ENCODE data around the gene IGSF1. TPM values are rescaled to one million over a fixed set of nuclear protein-coding genes. Genes with fewer than 3 reads are reported as not detected.

IGSF1 gene, protein sequence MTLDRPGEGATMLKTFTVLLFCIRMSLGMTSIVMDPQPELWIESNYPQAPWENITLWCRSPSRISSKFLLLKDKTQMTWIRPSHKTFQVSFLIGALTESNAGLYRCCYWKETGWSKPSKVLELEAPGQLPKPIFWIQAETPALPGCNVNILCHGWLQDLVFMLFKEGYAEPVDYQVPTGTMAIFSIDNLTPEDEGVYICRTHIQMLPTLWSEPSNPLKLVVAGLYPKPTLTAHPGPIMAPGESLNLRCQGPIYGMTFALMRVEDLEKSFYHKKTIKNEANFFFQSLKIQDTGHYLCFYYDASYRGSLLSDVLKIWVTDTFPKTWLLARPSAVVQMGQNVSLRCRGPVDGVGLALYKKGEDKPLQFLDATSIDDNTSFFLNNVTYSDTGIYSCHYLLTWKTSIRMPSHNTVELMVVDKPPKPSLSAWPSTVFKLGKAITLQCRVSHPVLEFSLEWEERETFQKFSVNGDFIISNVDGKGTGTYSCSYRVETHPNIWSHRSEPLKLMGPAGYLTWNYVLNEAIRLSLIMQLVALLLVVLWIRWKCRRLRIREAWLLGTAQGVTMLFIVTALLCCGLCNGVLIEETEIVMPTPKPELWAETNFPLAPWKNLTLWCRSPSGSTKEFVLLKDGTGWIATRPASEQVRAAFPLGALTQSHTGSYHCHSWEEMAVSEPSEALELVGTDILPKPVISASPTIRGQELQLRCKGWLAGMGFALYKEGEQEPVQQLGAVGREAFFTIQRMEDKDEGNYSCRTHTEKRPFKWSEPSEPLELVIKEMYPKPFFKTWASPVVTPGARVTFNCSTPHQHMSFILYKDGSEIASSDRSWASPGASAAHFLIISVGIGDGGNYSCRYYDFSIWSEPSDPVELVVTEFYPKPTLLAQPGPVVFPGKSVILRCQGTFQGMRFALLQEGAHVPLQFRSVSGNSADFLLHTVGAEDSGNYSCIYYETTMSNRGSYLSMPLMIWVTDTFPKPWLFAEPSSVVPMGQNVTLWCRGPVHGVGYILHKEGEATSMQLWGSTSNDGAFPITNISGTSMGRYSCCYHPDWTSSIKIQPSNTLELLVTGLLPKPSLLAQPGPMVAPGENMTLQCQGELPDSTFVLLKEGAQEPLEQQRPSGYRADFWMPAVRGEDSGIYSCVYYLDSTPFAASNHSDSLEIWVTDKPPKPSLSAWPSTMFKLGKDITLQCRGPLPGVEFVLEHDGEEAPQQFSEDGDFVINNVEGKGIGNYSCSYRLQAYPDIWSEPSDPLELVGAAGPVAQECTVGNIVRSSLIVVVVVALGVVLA (N-terminal part only)
- not detected in 2 replicates for total RNA-seq

DNA sequence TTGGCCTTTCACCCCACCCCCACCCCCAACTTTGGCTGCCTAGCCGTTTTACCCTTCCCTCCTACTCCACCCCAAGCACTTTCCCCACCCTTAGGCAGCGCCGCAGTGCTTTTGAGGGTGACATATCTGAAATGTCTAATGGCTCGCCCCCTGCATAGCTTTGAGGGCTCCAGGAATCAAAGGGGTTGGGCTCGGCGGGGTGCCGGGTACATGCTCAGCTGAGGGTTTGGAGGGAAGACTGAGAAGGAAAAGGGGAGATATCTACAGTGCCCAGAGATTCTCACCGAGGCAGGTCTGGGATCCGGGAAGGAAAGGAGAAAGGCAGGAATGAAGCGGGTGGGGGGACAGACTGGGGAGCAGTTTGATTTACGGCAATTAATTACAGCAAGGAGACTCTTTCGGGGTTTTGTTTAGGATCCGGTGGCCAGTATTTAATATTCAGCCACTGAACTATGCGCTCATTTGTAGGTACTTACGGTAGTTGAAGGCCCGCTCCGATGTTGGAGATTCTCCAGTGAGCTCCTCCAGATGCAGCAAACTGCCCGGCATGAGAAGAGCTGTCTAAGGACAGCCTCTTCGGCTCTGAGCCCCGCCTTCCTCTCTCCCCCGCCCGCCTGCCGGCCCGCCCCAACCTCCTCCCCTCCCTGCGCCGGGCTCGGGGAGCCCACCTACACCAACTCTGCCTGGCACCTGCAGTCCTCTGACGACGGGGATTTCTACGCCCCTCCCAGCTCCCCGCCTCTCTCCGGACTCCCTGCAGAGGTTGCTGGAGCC lies at the start of gene IGSF1:
Gene IGSF1 (minus strand): TSS at position 569 of the 774 bp plus-strand sequence. CDS start 2,632 bp downstream, outside the sequence.
- DNase-seq (no peak), ATAC-seq (ENCODE audit: low read depth) (no peak)
- Mint-ChIP-seq H3K4me3 (no peak within 1 kb of the TSS), H3K27me3 (no peaks in the 10 kb centered on the region), H3K36me3 (ENCODE audit: low read depth) (no peaks in the 10 kb centered on the region), H3K4me1 (no peaks in the 10 kb centered on the region), H3K27ac (no peak within 1 kb of the TSS), H3K9me3 (no peaks in the 10 kb centered on the region)
- TF ChIP-seq, protein P1, sequence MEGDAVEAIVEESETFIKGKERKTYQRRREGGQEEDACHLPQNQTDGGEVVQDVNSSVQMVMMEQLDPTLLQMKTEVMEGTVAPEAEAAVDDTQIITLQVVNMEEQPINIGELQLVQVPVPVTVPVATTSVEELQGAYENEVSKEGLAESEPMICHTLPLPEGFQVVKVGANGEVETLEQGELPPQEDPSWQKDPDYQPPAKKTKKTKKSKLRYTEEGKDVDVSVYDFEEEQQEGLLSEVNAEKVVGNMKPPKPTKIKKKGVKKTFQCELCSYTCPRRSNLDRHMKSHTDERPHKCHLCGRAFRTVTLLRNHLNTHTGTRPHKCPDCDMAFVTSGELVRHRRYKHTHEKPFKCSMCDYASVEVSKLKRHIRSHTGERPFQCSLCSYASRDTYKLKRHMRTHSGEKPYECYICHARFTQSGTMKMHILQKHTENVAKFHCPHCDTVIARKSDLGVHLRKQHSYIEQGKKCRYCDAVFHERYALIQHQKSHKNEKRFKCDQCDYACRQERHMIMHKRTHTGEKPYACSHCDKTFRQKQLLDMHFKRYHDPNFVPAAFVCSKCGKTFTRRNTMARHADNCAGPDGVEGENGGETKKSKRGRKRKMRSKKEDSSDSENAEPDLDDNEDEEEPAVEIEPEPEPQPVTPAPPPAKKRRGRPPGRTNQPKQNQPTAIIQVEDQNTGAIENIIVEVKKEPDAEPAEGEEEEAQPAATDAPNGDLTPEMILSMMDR (IDR thresholded peaks at IDR 0.05) = no peak
- intact Hi-C loops (cut with micrococcal nuclease) = no loop called here
- ChIA-PET POLR2A (no interaction called here), CTCF (no interaction called here)

GRCh38 chrX:131332331-131332730 lies 43.2 kb upstream of the IGSF1 start:
- H3K27me3 Mint-ChIP-seq = no peaks in the 10 kb centered on the region
- DNase-seq = no peak
- H3K9me3 Mint-ChIP-seq = no peaks in the 10 kb centered on the region
- TF ChIP-seq, protein P1 (IDR thresholded peaks at IDR 0.05) = no peak
- no peaks in the 10 kb centered on the region for H3K36me3 Mint-ChIP-seq (ENCODE audit: low read depth)
- no peak for ATAC-seq (ENCODE audit: low read depth)
- intact Hi-C loops (cut with micrococcal nuclease) = no loop called here
- POLR2A ChIA-PET = no interaction called here
- no peak overlapping the region for H3K4me3 Mint-ChIP-seq
- no peaks in the 10 kb centered on the region for H3K4me1 Mint-ChIP-seq
- CTCF ChIA-PET = no interaction called here
- H3K27ac Mint-ChIP-seq = no peak overlapping the region

GRCh38 chrX:131331152-131331551 lies 42.0 kb upstream of the IGSF1 start:
- ATAC-seq (ENCODE audit: low read depth) (no peak), DNase-seq (no peak)
- no peaks in the 10 kb centered on the region for H3K27me3 Mint-ChIP-seq
- H3K27ac Mint-ChIP-seq = no peak overlapping the region
- CTCF ChIA-PET = no interaction called here
- POLR2A ChIA-PET = no interaction called here
- H3K9me3 Mint-ChIP-seq = peaks cover 2% of the 10 kb centered on the region
- intact Hi-C loops (cut with micrococcal nuclease) = no loop called here
- no peaks in the 10 kb centered on the region for H3K36me3 Mint-ChIP-seq (ENCODE audit: low read depth)
- H3K4me3 Mint-ChIP-seq = no peak overlapping the region
- H3K4me1 Mint-ChIP-seq = no peaks in the 10 kb centered on the region
- TF ChIP-seq, protein P1 (IDR thresholded peaks at IDR 0.05) = no peak

DNA sequence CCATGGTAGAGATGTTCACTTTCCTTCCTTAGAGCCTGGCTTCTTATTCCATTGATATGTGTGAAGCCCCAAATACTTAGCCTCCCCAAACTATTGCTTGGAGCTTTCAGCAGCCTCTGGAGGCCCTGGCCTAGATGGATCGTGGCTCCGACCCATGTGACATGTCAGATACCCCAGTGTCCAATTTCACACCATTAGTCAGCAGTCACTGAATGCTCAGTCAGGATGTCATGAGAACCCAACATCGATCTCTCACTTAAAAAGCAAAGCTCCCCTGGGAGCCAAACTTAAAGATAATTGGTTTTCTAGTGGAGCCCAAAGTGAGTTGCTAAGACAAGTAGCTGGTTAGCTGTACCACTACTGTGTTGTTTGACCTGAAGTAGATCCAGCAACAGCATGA lies 41.6 kb upstream of the IGSF1 start:
- intact Hi-C loops (cut with micrococcal nuclease) = no loop called here
- Mint-ChIP-seq H3K27me3 (no peaks in the 10 kb centered on the region), H3K4me1 (no peaks in the 10 kb centered on the region), H3K9me3 (peaks cover 2% of the 10 kb centered on the region), H3K36me3 (ENCODE audit: low read depth) (no peaks in the 10 kb centered on the region), H3K4me3 (no peak overlapping the region), H3K27ac (no peak overlapping the region)
- DNase-seq (no peak), ATAC-seq (ENCODE audit: low read depth) (no peak)
- TF ChIP-seq, protein P1 (IDR thresholded peaks at IDR 0.05) = no peak
- ChIA-PET POLR2A (no interaction called here), CTCF (no interaction called here)
